DMS114 treated with DMSO at 0.1 percent for 48 hours (cell line): ENCODE results near the gene SVOPL.
"Not testable (repeated sequence)": the region's sequence is repeated elsewhere in the genome, so short reads cannot be mapped to it uniquely, and the experiment has no call there.

Experiments
- DNase-seq: peaks from one replicate; lab custom pipeline; 2025; ENCODE audit not compliant: unreplicated experiment; lab: John Stamatoyannopoulos, UW

The SVOPL gene, protein sequence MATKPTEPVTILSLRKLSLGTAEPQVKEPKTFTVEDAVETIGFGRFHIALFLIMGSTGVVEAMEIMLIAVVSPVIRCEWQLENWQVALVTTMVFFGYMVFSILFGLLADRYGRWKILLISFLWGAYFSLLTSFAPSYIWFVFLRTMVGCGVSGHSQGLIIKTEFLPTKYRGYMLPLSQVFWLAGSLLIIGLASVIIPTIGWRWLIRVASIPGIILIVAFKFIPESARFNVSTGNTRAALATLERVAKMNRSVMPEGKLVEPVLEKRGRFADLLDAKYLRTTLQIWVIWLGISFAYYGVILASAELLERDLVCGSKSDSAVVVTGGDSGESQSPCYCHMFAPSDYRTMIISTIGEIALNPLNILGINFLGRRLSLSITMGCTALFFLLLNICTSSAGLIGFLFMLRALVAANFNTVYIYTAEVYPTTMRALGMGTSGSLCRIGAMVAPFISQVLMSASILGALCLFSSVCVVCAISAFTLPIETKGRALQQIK

DNA sequence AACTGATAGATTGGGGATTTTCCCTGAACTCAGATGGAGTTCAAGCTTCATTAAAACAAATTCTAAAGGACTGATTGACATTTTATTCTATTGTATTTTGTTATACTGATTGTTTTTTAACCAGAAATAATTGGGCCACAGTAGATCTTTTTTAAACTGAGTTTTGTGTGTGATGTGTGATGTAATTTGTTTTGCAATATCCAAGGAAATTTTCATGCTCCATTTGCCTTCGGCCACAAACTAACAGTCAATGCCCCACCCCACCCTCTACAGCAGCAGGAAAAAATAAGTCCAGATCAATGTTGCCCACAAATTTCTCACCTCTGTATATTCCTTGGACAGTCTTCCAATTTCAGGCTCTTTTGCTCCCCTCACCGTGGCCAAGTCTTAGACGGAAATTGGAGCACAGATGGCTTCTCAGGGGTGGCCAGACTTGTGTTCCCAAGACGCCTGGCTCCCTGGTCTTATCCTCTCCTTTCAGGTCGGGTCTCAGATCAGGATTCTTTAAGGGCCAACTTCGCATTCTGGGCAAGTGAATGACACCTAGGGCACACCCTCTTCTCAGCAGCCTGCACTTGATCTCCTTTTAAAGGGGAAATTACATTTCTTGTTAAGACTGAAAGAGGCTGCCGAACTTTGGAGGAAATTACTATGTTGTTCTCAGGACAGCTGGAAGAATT is at the start of gene SVOPL:
SVOPL (minus strand) TSS at position 506 of the 680 bp plus-strand sequence. CDS start 22,317 bp downstream, outside the sequence.
- no peak for DNase-seq

DNA sequence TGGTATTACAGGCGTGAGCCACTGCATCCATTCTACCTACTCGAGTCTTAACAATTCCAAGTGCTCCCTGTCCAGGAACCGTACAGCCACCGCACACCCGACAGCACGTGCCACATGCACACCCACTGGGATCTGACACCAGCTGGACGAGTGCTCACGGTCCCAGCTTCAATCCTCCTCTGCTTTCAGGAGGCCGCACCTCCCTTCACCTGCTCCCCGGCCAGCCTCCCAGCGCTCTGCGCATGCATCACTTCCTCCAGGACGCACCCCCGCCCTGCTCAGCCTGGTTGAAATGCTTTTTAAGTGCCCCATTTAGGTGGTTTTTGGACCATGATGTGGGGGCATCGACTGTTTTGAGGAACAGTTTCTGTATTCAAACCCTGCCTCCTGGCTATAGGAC is 49.3 kb upstream of the SVOPL start:
- DNase-seq: no peak

DNA sequence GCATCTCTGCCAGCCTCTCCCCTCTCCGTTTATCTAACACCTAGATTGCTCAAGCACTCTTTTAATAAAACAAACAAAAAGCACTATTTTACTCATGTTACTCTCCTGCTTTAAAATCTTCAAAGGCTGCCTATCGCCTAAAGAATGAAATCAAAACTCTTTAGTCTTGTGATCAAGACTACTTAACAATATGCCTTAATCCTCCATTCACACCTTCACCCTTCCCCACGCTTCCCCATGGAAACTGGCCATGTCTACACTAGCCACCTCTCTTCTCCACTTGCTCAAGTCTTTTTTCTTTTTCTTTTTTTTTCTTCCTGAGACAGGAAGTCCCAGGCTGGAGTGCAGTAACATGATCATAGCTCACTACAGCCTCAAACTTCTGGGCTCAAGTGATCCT is 48.8 kb upstream of the SVOPL start:
- no peak for DNase-seq

DNA sequence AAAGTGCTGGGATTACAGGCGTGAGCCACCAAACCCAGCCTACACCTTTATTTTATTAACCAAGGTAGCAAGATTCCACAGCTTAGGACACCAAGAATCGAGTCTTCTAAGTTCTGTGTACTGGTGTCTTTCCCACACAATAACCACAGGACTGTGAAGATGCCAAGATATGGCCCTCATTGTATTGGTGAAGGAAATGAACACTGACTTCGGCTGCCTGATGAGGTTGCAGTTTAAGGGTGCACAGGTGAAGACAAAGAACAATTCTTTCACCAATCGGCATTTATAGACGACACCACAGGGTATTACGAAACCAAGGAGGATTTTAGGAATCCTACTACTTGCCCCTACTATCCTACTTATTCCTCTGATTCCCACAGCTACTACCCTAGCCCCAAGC is 47.5 kb upstream of the SVOPL start:
- no peak for DNase-seq

DNA sequence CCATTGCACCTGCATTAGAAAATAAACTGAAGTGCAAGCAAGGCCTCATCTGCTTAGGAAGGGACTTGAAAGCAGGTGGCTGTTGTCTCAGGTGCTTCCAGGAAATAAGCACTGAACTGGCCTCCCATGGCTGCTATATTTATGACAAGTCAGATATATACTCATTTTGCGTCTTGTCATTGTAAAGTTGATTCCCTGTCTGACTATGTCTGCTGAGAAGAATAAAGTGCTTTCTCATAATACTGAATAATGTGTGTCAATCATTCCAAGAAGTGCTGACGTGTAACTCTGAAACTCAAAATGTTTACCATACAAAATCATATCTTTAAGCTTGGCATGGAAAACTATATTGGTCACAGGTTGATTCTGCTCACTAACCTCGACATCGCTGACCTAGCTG is 44.9 kb upstream of the SVOPL start:
- DNase-seq: no peak

DNA sequence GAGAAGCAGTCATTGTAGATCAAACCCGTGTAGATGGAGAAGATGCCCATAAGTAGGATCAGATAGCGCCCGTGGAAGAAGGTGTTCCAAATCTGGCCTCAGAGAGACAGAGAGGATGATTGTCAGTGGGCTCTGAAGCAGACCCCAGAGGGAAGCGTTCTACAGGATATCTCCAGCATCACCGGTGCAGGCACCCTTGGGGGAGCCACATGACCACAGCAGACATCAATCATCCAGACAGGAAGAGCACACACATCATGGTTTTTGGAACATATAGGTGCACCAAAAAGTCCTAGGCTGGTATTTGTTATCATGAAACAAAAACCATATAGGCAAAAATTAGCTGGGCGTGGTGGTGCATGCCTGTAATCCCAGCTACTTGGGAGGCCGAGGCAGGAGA is 44.0 kb upstream of the SVOPL start:
- no peak for DNase-seq

DNA sequence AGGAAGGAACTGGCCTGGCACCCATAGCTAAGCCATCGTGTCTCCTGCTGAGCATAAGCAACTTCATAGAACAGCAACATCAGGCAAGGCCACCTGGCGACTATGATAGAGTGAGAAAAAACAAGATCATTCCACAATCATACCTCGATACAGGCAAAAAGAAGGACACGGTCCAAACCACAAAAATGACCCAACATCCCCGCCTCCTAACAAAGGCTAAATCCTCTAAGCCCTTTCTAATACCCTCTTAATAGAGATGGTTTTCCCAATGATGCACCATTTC is 40.2 kb upstream of the SVOPL start:
- no peak for DNase-seq

DNA sequence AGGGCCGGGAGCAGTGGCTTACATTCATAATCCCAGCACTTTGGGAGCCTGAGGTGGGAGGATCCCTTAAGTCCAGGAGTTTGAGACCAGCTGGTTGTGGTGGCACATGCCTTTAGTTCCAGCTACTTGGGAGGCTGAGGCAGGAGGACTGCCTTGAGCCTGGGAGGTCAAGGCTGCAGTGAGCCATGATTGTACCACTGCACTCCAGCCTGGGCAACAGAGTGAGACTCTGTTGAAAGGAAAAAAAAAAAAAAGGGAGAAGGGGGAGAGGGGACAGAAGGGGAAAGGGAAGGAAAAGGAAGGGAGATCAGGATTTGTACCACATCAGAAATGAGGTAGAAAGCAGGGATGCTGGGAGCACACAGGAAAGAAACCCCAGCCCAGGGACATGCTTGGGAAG is 38.7 kb upstream of the SVOPL start:
- DNase-seq: no peak

DNA sequence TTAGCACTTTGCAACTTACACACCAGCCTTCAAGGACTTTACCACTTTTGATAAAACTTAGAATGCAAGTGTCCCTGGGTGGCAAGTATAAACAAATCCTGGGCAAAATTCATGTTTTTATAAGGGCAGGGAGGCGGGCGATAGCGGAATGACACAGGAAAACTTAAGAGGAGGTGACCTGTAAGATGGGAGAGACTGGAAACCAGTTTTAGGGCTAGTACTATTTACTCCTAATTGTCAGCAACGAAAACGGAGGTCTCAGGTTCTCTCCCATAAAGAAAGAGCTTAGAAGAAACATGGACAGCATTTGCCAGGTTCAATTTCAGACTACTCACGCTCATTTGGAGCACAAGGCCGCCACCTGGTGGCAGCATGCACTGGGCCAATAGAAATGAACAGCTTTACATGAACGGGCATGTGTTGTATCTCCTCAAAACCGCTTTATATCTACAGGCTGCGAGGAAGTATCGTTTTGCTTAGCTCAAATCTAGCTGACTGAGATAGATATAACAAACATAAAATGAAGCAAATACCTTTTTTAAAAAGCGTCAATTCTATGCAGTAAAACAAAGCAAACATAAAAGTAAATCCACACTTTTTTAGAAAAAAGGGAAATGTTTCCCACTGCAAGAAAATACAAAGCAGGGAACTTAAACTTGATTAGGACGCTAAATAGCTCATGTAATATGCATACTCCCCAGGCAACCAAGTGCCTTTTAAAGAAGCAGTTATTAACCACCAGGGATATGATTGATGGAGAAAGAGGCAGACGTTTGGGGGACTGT is 37.6 kb upstream of the SVOPL start:
- DNase-seq: peak; percentile 76

DNA sequence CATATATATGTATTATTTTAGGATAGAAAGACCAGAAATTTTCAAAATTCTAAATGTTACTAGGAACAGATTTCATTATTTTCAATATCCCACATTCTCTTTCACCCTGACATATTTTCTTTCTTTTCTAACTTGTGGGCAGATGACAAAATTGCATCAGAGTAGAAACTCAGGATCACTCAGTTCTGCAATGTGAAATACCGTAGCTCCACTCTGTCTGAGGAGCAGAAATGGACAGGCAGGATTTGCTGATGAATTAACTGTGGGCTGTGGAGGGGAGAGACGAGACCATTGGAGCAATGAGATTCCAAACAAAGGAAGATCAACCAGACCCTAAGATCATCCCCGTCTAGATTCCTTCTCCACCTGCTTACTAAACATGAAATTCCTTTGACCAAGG is 37.0 kb upstream of the SVOPL start:
- DNase-seq: no peak

DNA sequence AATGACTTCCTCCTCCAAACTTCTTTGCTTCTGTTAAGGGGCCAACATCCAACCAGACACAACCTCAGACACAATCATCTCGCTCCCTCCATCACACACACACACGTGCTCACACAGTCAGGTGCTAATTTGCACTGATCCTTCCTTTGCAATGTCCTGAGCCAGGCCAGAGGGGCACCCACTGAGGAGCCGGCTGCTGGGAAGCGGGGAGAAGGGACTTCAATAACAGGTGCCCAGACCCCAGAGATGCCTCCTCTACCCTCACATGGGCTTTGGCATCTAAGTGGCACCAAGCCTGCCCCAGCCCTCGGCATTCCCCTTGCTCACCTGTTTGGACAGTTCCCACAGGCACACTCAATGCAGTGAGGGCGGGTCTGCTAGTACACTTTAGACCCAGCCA is 34.2 kb upstream of the SVOPL start:
- no peak for DNase-seq

DNA sequence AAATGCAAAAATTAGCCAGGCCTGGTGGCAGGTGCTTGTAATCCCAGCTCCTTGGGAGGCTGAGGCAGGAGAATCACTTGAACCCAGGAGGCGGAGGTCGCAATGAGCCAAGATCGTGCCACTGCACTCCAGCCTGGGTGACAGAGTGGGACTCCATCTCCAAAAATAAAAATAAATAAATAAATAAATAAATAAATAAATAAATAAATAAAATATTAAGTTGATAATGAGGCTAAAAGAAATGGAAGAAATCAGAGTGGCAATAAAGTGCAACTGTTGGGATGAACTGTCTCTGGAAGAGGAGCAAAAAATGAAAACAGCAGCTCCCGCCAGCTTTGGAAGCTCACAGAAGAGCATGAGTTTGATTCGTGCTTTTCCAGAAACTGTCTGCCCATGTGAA is 30.6 kb upstream of the SVOPL start:
- DNase-seq: not testable (repeated sequence)

DNA sequence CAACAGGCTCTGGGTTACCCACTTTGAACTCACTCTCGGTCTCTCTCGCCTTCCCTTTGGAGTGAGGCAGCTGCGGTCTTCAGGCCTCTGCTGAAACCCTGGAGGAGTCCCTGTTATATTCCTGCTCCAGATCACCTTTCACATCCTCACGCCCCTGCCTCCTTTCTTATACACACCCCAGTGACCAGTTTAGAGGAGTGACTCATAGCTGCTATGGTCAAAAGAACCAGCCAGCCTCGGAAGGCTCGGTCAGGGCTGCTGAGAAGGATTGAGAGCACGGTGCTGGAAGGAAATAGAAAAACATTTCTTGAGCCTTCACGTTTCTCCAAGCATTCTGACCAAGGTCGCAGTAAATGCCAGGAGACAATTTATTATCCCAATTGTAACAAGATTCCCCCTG is 28.3 kb upstream of the SVOPL start:
- no peak for DNase-seq

DNA sequence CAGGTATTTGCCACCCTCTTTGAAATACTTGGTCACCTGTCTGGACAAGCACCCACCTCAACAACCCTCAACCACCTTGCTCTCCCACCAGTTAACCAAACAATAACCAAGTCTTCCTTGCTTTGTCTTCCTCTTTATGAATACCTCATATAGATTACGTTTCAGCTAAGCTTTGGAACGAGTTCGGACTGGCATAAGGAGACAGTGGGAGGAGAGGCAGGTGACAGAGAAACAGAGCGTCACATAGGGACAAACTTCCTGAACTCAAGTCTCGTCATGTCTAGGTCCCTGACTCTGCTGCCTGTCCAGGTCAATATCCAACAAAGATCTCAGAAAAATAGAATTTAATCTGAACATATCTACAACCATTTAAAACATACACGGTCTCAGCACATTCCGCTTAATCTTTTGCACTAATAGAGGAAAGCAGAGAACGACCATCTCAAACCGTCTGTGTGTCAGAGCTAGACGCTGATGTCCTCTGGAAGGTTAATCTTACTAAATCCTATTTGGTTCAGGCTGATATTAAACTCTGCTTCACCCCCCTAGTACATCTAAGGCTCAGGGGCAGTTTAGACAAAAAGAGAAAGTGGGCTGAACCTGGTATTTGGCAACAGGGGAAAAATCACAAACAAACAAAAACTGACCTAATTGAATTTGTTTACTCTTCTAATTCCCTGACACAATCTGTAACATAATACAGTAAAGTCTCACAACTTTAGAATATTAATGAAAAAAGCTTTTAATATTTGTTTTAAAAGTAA is 26.4 kb upstream of the SVOPL start:
- DNase-seq: no peak

DNA sequence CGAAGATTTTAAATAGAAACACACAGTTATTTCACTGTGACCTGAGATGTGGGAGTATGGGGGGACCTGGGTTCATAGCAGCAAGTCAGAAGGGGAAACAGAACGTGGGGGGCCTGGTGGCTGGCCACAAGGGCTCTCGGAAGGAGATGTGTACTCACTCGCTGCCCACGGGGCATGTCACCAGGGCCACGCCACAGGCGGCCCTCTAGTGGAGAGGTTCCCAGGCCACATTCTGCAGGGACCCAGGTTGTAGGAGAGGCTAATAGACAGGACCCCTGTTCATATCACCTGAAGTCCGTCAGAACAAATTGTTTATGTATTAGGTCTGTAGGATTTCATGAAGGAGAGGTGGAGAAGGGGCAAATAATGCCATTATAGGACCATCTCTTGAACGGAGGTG is 25.1 kb upstream of the SVOPL start:
- DNase-seq: no peak

DNA sequence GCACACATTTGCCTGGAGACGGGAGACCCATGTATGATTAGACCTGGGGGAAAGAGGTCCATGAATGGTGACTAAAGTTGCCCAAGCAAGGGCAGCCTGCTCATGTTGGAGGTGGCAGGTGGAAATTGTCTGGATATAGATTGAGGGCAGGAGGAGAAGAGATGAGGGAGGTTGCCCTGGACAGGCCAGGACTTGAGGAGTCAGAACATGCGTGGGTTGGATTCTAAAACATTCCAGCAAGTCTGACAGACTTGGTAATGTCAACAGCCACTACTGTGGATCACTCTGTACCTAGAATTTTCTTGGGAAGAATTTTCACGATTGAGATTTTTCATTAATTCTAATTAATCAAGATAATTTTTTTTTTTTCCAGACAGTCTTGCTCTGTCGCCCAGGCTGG is 19.1 kb upstream of the SVOPL start:
- DNase-seq: no peak

DNA sequence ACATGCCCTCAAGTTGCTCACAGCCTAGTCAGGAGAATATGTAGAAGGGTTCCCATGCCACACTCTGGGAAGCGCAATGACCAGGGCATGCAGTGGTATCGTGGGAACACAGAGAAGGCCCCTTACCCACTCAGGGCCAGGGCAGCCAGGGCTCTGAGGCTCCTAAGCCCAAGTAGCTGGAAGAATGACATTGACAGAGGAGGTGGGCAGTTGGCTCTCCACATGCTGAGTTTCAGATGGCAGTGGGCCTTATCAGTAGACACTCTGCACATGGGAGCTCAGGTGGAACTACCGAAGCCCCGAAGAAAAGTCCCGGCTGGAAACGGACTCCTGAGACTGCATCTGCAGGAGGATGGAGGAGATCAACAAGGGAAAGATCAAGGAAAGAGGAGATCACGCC is 15.7 kb upstream of the SVOPL start:
- DNase-seq: no peak

DNA sequence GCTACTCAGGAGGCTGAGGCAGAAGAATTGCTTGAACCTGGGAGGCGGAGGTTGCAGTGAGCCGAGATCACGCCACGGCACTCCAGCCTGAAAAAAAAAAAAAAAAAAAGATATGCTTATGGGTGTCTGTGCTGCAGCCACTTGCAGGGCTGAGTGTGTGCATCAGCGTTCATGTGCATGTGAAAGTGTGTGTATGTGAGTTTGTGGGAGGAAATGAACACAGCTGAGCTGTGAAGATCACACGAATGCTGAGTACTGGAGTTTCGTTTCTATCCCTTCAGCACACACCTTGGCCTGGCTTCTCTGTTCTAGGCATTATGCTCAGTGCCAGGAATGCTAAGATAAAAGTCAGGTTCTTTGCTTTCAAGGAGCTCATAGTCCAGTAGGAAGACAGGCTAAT is 12.0 kb upstream of the SVOPL start:
- DNase-seq: no peak

DNA sequence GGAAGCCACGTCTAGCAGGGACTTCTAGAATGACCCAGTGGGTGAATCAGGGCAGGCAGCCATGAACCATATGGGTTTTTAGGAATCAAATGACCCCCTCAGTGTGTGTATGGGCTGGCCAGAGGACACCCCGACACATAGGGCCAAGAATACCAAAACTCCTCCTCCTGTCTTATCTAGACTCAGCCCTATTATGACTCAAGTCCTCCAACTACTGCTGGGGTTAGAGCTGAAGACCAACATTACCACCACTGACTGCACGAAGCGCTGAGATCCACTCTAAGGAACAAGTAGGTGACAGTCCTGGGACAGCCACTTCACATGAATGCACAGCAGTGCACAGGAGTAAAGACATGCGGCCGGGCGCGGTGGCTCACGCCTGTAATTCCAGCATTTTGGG is 11.5 kb upstream of the SVOPL start:
- no peak for DNase-seq

DNA sequence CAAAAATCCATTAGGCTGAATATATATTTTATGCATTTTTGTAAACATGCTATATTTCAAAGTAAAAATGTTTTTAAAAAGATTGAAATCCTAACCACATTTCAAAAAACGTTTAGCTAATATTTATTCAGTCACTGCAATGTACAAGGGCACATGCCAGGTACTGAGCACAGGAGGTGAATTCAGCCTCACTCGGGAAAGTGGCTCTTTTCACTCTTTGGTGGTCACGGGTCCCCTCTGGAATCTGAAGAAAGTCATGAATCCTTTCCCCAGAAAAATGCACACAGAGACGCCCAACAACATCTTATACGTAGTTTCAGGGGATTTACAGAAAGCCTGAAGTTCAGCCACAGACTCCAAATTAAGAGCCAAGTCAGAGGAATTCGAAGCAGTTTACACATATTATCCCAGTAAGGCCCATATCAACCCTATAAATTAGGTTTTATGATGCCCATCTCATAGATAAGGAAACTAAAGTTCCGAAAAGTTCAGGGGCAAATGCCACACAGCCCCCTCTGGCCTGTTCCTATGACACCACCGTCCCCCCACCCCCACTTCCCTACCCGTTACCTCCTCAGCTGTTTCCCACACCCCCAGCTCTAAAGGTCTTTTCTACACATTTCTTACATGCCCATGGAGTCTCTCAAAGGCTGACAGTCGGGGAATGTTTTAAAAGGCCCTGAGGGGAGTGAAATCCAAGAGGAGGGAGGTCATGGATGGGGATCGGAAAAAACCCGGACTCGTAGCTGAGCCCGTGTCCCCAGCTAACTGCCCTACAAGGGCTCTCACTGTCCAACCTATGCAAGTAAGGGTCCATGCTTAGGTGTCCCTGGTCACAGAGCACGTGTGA is 9.6 kb upstream of the SVOPL start:
- no peak for DNase-seq
